ENCODE measurements around the gene MCM5. TPM values are rescaled to one million over a fixed set of nuclear protein-coding genes. Genes with fewer than 3 reads are reported as not detected.

MCM5 gene
- total RNA-seq, 3 donors from 2014 or later (not counting 1 experiment from before 2014, with no cell fraction given) = 59.3 to 73.8 (median 61.5) TPM

DNA sequence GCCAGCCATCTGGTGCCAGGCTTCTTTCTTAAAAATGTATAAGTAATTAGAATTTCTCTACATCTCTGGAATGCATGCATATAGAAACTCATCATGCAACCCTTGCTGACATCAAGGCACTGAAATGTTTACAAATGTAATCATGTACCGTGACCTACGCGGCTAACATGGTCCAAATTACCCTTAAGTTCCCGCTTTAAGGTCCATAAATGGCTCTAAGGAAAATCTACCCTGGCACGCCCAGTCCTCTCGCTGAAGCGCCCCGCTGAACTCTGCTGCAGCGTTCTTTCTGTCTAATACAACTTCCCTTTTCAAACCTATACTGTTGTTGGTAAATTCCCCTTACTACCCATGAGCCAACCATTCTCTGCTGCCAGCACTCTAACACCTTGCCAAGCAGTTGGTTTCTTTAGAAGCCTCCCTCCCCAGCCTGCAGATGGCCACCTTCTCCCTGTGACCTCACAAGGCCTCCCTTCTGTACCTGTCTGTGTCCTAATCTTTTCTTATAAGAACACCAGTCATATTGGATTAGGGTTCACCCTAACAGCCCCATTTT, 32.5 kb upstream of the MCM5 start:
- intact Hi-C loops (cut with micrococcal nuclease) = no loop called here
- Mint-ChIP-seq H3K4me3 (no peak overlapping the region), H3K36me3 (no peaks in the 10 kb centered on the region), H3K4me1 (peaks cover 6 to 11% of the 10 kb centered on the region in 2 donors), H3K27me3 (ENCODE audit: low read depth in 2 of 2) (peaks cover 8 to 18% of the 10 kb centered on the region in 2 donors), H3K27ac (no peak overlapping the region), H3K9me3 (no peaks in the 10 kb centered on the region)
- H3K27ac ChIP-seq (ENCODE audit: low read length) = no peak overlapping the region
- WGBS (ENCODE audit: insufficient coverage) = 19% methylated on average over 9 of the region's 9 CpGs
- H3K4me1 ChIP-seq (ENCODE audit: control insufficient read depth, insufficient read depth, low read length) = peaks cover 25% of the 10 kb centered on the region
- no peaks in the 10 kb centered on the region for H3K9me3 ChIP-seq (ENCODE audit: control insufficient read depth, insufficient read depth, low read length)
- no peak overlapping the region for H3K4me3 ChIP-seq (ENCODE audit: low read length)
- H3K27me3 ChIP-seq (ENCODE audit: control insufficient read depth, insufficient read depth, low read length) = no peaks in the 10 kb centered on the region
- TF ChIP-seq, protein P1, sequence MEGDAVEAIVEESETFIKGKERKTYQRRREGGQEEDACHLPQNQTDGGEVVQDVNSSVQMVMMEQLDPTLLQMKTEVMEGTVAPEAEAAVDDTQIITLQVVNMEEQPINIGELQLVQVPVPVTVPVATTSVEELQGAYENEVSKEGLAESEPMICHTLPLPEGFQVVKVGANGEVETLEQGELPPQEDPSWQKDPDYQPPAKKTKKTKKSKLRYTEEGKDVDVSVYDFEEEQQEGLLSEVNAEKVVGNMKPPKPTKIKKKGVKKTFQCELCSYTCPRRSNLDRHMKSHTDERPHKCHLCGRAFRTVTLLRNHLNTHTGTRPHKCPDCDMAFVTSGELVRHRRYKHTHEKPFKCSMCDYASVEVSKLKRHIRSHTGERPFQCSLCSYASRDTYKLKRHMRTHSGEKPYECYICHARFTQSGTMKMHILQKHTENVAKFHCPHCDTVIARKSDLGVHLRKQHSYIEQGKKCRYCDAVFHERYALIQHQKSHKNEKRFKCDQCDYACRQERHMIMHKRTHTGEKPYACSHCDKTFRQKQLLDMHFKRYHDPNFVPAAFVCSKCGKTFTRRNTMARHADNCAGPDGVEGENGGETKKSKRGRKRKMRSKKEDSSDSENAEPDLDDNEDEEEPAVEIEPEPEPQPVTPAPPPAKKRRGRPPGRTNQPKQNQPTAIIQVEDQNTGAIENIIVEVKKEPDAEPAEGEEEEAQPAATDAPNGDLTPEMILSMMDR (IDR thresholded peaks at IDR 0.05) = no peak
- DNase-seq = no peak
- ATAC-seq = peak in 1 of 3 donors; percentile 41
- no peaks in the 10 kb centered on the region for H3K36me3 ChIP-seq (ENCODE audit: control insufficient read depth, insufficient read depth, low read length)

DNA sequence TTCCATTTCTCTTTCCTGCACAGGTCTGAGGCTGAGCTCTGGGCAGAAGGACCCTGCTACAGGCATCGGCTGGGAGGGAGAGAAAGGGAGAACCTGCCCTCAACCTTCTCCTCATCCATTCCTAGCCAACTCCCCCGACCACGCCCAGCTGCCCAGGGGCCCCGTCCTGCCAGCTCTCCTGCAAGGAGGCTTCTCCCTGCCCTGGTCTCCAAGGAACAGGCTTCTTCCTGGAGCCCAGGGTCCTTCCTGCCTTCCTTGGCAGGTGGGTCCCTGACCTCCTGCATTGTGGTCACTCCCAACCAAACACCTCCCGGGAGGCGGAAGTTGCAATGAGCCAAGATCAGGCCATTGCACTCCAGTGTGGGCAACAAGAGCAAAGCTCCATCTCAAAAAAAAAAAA, 31.6 kb upstream of the MCM5 start:
- WGBS (ENCODE audit: insufficient coverage) = 93% methylated on average over 6 of the region's 6 CpGs
- no peaks in the 10 kb centered on the region for H3K27me3 ChIP-seq (ENCODE audit: control insufficient read depth, insufficient read depth, low read length)
- H3K4me1 ChIP-seq (ENCODE audit: control insufficient read depth, insufficient read depth, low read length) = peaks cover 25% of the 10 kb centered on the region
- no peak for DNase-seq
- no peak overlapping the region for H3K4me3 Mint-ChIP-seq
- peaks cover 6 to 11% of the 10 kb centered on the region in 2 donors for H3K4me1 Mint-ChIP-seq
- H3K36me3 ChIP-seq (ENCODE audit: control insufficient read depth, insufficient read depth, low read length) = no peaks in the 10 kb centered on the region
- no peak overlapping the region for H3K4me3 ChIP-seq (ENCODE audit: low read length)
- H3K36me3 Mint-ChIP-seq = no peaks in the 10 kb centered on the region
- TF ChIP-seq, protein P1 (IDR thresholded peaks at IDR 0.05) = no peak
- no peak overlapping the region for H3K27ac ChIP-seq (ENCODE audit: low read length)
- H3K27me3 Mint-ChIP-seq (ENCODE audit: low read depth in 2 of 2) = peaks cover 8 to 18% of the 10 kb centered on the region in 2 donors
- no peak overlapping the region for H3K27ac Mint-ChIP-seq
- no peak for ATAC-seq
- intact Hi-C loops (cut with micrococcal nuclease) = no loop called here
- H3K9me3 ChIP-seq (ENCODE audit: control insufficient read depth, insufficient read depth, low read length) = no peaks in the 10 kb centered on the region
- no peaks in the 10 kb centered on the region for H3K9me3 Mint-ChIP-seq

DNA sequence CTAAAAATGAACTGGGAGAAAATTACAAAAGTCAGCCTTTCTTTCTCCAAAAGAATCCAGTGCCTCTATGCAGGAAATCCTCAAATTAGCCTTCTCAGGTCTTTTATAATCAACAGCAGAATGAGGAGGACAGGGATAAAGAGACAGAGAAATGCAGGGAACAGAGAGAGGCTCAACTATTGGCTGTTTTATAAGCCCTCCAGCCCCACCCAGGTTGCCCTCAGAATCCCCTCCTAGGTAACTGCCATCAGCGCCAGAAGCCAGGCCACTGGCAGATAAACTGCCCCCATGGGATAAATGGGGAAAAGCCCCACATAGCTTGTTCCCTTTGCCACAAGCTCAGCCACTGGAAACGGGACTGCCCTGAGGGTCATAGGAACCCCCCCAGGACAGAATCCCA, 29.9 kb upstream of the MCM5 start:
- intact Hi-C loops (cut with micrococcal nuclease) = no loop called here
- H3K27me3 Mint-ChIP-seq (ENCODE audit: low read depth in 2 of 2) = peaks cover 8 to 18% of the 10 kb centered on the region in 2 donors
- Histone ChIP-seq H3K4me1 (ENCODE audit: control insufficient read depth, insufficient read depth, low read length) (peaks cover 25% of the 10 kb centered on the region), H3K36me3 (ENCODE audit: control insufficient read depth, insufficient read depth, low read length) (no peaks in the 10 kb centered on the region), H3K27ac (ENCODE audit: low read length) (no peak overlapping the region), H3K27me3 (ENCODE audit: control insufficient read depth, insufficient read depth, low read length) (no peaks in the 10 kb centered on the region), H3K4me3 (ENCODE audit: low read length) (no peak overlapping the region), H3K9me3 (ENCODE audit: control insufficient read depth, insufficient read depth, low read length) (no peaks in the 10 kb centered on the region)
- 88% methylated on average over 2 of the region's 2 CpGs for WGBS (ENCODE audit: insufficient coverage)
- no peak for ATAC-seq
- DNase-seq = no peak
- H3K27ac Mint-ChIP-seq = peak overlapping the region in 1 of 2 donors; percentile 20
- H3K4me1 Mint-ChIP-seq = peaks cover 6 to 11% of the 10 kb centered on the region in 2 donors
- no peaks in the 10 kb centered on the region for H3K9me3 Mint-ChIP-seq
- TF ChIP-seq, protein P1 (IDR thresholded peaks at IDR 0.05) = no peak
- no peak overlapping the region for H3K4me3 Mint-ChIP-seq
- H3K36me3 Mint-ChIP-seq = no peaks in the 10 kb centered on the region

DNA sequence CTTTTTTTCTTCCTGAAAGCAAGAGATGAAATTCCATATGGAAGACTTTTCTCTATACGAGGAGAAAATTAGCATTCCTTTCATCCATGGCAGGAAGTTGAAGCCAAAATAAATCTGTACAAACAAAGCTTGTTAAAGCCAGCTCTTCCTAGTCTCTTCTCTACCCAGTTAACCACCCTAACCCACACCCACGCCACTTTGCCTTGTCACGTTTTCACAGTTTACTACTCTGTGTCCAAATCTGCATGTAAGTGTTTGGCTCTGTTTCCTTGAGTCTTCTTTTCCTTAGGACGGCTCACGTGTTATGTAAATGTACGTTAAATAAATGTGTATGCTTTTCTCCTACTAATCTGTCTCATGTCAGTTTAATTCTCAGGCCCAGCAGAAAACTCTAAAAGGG, 26.2 kb upstream of the MCM5 start:
- peak overlapping the region; percentile 10 for H3K4me3 Mint-ChIP-seq
- Histone ChIP-seq H3K9me3 (ENCODE audit: control insufficient read depth, insufficient read depth, low read length) (no peaks in the 10 kb centered on the region), H3K27me3 (ENCODE audit: control insufficient read depth, insufficient read depth, low read length) (no peaks in the 10 kb centered on the region), H3K27ac (ENCODE audit: low read length) (no peak overlapping the region), H3K4me1 (ENCODE audit: control insufficient read depth, insufficient read depth, low read length) (peaks cover 30% of the 10 kb centered on the region), H3K4me3 (ENCODE audit: low read length) (no peak overlapping the region), H3K36me3 (ENCODE audit: control insufficient read depth, insufficient read depth, low read length) (no peaks in the 10 kb centered on the region)
- no peak overlapping the region for H3K27ac Mint-ChIP-seq
- H3K27me3 Mint-ChIP-seq (ENCODE audit: low read depth in 2 of 2) = peaks cover 2 to 6% of the 10 kb centered on the region in 2 donors
- TF ChIP-seq, protein P1 (IDR thresholded peaks at IDR 0.05) = no peak
- WGBS (ENCODE audit: insufficient coverage) = 72% methylated on average over 3 of the region's 6 CpGs
- H3K9me3 Mint-ChIP-seq = no peaks in the 10 kb centered on the region
- intact Hi-C loops (cut with micrococcal nuclease) = no loop called here
- no peaks in the 10 kb centered on the region for H3K36me3 Mint-ChIP-seq
- no peak for ATAC-seq
- H3K4me1 Mint-ChIP-seq = peaks cover 17 to 23% of the 10 kb centered on the region in 2 donors
- DNase-seq = no peak
